ENCODE data around the gene NCOA6.

Gene NCOA6

DNA sequence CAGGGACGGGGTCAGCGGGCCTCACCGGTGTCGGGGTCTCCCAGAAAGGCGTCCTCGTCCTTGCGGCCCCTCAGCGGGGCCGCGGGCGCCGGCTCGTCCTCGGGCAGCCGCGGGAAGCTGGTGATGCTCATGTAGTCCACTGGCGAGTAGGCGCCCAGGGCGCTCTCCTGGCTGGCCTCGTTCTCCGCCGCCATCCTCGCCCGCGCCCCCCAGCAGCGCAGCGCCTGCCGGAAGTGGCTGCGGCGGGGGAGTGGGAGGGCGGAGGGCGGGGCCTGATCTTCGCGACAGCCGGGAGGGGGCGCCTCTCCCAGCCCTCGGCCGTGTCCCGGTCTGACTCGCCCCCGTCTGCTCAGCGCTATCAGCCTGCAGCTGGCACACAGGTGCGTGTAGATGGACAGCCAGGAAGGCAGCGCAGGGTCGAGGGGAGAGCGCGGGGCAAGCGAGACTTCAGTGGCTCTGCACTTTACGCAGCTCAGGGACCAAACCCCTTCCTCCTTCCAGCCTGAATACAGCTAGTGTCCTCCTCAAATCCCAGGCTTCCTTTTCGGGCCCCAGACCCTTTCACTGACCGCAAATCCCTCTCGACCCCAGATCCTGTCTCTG lies 47.3 kb upstream of the NCOA6 start, which contains the start of gene GGT7:
Gene GGT7 (minus strand): TSS at position 235 of the 603 bp plus-strand sequence. CDS start 41 bp downstream, at position 194.
- Histone ChIP-seq H3K9ac (ENCODE audit: low read depth, low read length) (peak within 1 kb of the TSS; percentile 64), H2AFZ (ENCODE audit: low read depth, low read length) (peak within 1 kb of the TSS; percentile 85), H3K27me3 (ENCODE audit: insufficient read depth, low read length, poor library complexity) (peaks cover 7% of the 10 kb centered on the region), H3K36me3 (ENCODE audit: insufficient read depth, low read length) (no peaks in the 10 kb centered on the region), H3K27ac (ENCODE audit: low read length) (peak within 1 kb of the TSS; percentile 64), H4K20me1 (ENCODE audit: insufficient read depth, low read length) (no peaks in the 10 kb centered on the region), H3K4me3 (ENCODE audit: low read depth in 1 of 2, low read length in 2 of 2) (peak within 1 kb of the TSS; percentile 27 to 63; a peak in 3 of 4 replicates), H3K9me3 (ENCODE audit: insufficient read depth, low read length, severe bottlenecking) (no peaks in the 10 kb centered on the region), H3K79me2 (ENCODE audit: insufficient read depth, low read length) (peaks cover 26% of the 10 kb centered on the region), H3K4me2 (ENCODE audit: insufficient read depth, low read length) (peak within 1 kb of the TSS; percentile 91), H3K4me1 (ENCODE audit: insufficient read depth, low read length) (peaks cover 61% of the 10 kb centered on the region)
- peak; percentile 92 for DNase-seq
- TF ChIP-seq EZH2 (IDR thresholded peaks at IDR 0.05; ENCODE audit: borderline replicate concordance, low read depth, low read length, severe bottlenecking), result no peak
- TF ChIP-seq, protein P1, sequence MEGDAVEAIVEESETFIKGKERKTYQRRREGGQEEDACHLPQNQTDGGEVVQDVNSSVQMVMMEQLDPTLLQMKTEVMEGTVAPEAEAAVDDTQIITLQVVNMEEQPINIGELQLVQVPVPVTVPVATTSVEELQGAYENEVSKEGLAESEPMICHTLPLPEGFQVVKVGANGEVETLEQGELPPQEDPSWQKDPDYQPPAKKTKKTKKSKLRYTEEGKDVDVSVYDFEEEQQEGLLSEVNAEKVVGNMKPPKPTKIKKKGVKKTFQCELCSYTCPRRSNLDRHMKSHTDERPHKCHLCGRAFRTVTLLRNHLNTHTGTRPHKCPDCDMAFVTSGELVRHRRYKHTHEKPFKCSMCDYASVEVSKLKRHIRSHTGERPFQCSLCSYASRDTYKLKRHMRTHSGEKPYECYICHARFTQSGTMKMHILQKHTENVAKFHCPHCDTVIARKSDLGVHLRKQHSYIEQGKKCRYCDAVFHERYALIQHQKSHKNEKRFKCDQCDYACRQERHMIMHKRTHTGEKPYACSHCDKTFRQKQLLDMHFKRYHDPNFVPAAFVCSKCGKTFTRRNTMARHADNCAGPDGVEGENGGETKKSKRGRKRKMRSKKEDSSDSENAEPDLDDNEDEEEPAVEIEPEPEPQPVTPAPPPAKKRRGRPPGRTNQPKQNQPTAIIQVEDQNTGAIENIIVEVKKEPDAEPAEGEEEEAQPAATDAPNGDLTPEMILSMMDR (IDR thresholded peaks at IDR 0.05; ENCODE audit: borderline replicate concordance, extremely low read depth, low read length, poor library complexity, severe bottlenecking), result peak; percentile 87
- peak; percentile 81 for ATAC-seq (ENCODE audit: insufficient read depth, low read depth)

DNA sequence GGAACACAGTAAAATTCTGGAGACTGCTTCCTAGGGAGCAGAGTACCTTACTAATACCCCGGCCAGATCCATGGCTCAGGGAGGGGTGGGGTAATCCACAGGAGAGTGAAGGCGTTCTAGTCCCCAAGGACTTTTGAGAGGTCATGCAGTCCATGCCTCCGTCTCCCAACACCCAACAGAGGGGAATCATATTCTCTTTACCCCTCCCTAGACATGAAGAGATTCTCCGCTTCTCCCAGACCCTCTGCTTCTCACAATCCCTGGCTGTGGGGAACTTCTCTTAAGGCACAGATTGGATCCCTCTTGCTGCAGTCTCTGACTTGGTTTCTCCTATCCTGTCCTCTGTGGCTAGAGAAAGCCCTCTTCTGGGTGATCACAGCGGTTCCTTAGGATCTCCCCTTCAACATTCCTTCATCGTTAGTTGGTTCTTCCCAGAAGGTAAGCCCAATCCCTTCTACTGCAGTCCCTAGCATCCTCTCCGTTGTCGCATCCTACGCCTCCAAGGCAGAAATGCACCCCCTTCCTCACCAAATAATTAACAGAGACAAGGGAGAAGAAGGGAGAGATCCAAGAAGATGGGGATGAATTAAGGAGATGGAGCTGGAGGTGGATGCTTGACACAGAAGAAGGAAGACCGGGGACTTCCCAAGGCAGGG lies 46.6 kb upstream of the NCOA6 start:
- H3K4me1 ChIP-seq (ENCODE audit: insufficient read depth, low read length), result peaks cover 59% of the 10 kb centered on the region
- peak overlapping the region; percentile 91 for H3K4me2 ChIP-seq (ENCODE audit: insufficient read depth, low read length)
- no peaks in the 10 kb centered on the region for H3K9me3 ChIP-seq (ENCODE audit: insufficient read depth, low read length, severe bottlenecking)
- TF ChIP-seq, protein P1 (IDR thresholded peaks at IDR 0.05; ENCODE audit: borderline replicate concordance, extremely low read depth, low read length, poor library complexity, severe bottlenecking), result no peak
- TF ChIP-seq EZH2 (IDR thresholded peaks at IDR 0.05; ENCODE audit: borderline replicate concordance, low read depth, low read length, severe bottlenecking), result no peak
- DNase-seq, result no peak
- peak overlapping the region; percentile 27 to 63; a peak in 3 of 4 replicates for H3K4me3 ChIP-seq (ENCODE audit: low read depth in 1 of 2, low read length in 2 of 2)
- no peaks in the 10 kb centered on the region for H3K36me3 ChIP-seq (ENCODE audit: insufficient read depth, low read length)
- no peak for ATAC-seq (ENCODE audit: insufficient read depth, low read depth)
- peaks cover 7% of the 10 kb centered on the region for H3K27me3 ChIP-seq (ENCODE audit: insufficient read depth, low read length, poor library complexity)
- peak overlapping the region; percentile 64 for H3K9ac ChIP-seq (ENCODE audit: low read depth, low read length)
- peaks cover 26% of the 10 kb centered on the region for H3K79me2 ChIP-seq (ENCODE audit: insufficient read depth, low read length)
- peak overlapping the region; percentile 64 for H3K27ac ChIP-seq (ENCODE audit: low read length)
- peak overlapping the region; percentile 85 for H2AFZ ChIP-seq (ENCODE audit: low read depth, low read length)
- no peaks in the 10 kb centered on the region for H4K20me1 ChIP-seq (ENCODE audit: insufficient read depth, low read length)

DNA sequence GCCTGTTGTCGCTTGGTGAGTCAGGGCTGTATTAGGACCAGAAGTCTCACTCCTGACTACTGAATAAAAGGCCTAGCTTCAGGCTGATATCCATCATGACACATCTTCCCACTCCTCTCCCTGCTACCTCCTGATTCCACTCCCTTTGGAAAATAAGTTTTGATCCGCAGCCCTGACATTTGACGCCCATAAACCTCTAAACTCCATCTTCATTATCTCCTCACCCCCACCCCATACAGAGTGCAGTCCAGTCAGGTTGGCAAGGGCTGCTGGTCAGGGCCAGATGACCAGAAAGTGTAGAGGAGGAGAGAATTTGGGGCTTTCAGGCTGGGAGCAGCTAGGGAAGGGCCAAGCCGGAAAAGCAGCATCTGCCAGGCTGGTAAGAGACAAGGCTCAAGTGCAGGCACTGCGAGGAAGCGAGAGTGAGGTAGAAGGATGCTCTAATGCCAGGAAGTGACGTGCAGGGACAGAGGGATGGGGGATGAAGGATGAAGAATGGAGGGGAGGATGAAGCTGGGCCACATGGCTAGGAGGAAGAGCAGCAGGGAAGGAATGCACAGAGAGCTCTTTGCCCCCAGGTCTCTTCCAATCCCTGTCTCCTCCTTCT lies 46.0 kb upstream of the NCOA6 start:
- Histone ChIP-seq H4K20me1 (ENCODE audit: insufficient read depth, low read length) (0 out of 2 replicates have a peak, but pooled peaks cover 2% of the 10 kb centered on the region), H2AFZ (ENCODE audit: low read depth, low read length) (no peak overlapping the region), H3K4me2 (ENCODE audit: insufficient read depth, low read length) (peak overlapping the region; percentile 91), H3K36me3 (ENCODE audit: insufficient read depth, low read length) (no peaks in the 10 kb centered on the region), H3K79me2 (ENCODE audit: insufficient read depth, low read length) (peaks cover 26% of the 10 kb centered on the region), H3K27ac (ENCODE audit: low read length) (peak overlapping the region; percentile 64; the same call in 1 of the 2 replicates), H3K27me3 (ENCODE audit: insufficient read depth, low read length, poor library complexity) (peaks cover under 1% of the 10 kb centered on the region), H3K4me3 (ENCODE audit: low read depth in 1 of 2, low read length in 2 of 2) (peak overlapping the region in 1 of 2 experiments; percentile 63; a peak in 2 of 4 replicates), H3K4me1 (ENCODE audit: insufficient read depth, low read length) (peaks cover 53% of the 10 kb centered on the region), H3K9me3 (ENCODE audit: insufficient read depth, low read length, severe bottlenecking) (no peaks in the 10 kb centered on the region), H3K9ac (ENCODE audit: low read depth, low read length) (peak overlapping the region; percentile 64; the same call in 1 of the 2 replicates)
- ATAC-seq (ENCODE audit: insufficient read depth, low read depth) (no peak), DNase-seq (no peak)
- no peak for TF ChIP-seq EZH2 (IDR thresholded peaks at IDR 0.05; ENCODE audit: borderline replicate concordance, low read depth, low read length, severe bottlenecking)
- TF ChIP-seq, protein P1 (IDR thresholded peaks at IDR 0.05; ENCODE audit: borderline replicate concordance, extremely low read depth, low read length, poor library complexity, severe bottlenecking), result no peak

Measured in DND-41 (cell line).